WTC11 (cell line): ENCODE results near the gene SEC61A2. TPM values are rescaled to one million over a fixed set of nuclear protein-coding genes. Genes with fewer than 3 reads are reported as not detected.

Experiments
- microRNA-seq: library from miRNA; unstranded; fragments of <30 nt; microRNA quantifications from one replicate; pipeline ENCODE4 v1.2.0, GENCODE V29; 2022; ENCODE audit warnings: borderline number of aligned reads
- total RNA-seq: library from RNA; stranded (reverse); gene quantifications from 3 replicates; pipeline ENCODE4 v1.2.3, GENCODE V29; 2021

Gene SEC61A2
- total RNA-seq, 1 experiment from 2014 or later = 19.0 TPM

Small RNA genes within 50 kb of the gene (microRNA-seq; reads per million reads assigned to microRNA genes)
- gene MIR548AK = not detected

Other genes starting within 250 kb of the SEC61A2 start
- gene UPF2, start 86.9 kb upstream of the SEC61A2 start, total RNA-seq = 24.3 to 26.0 TPM (median 25.6 TPM) in 3 replicates
- 57.9 to 70.6 TPM (median 66.3 TPM) in 3 replicates for gene DHTKD1, start 60.7 kb upstream of the SEC61A2 start, total RNA-seq
- gene NUDT5, start 66.2 kb downstream of the SEC61A2 start, total RNA-seq = 107 to 119 TPM (median 109 TPM) in 3 replicates
- gene CDC123, start 66.5 kb downstream of the SEC61A2 start, total RNA-seq = 137 to 153 TPM (median 143 TPM) in 3 replicates
- 7.9 to 10.2 TPM (median 8.0 TPM) in 3 replicates for gene CAMK1D, start 219.9 kb downstream of the SEC61A2 start, total RNA-seq